ENCODE results near the gene PFN3. TPM values are rescaled to one million over a fixed set of nuclear protein-coding genes. Genes with fewer than 3 reads are reported as not detected.

The PFN3 gene
- polyA plus RNA-seq, 3 donors: 3.1 to 6.2 (median 5.2) TPM

GRCh38 chr5:177440211-177440989 lies 39.9 kb upstream of the PFN3 start:
- DNase-seq: no peak

GRCh38 chr5:177439518-177440053 lies 39.1 kb upstream of the PFN3 start:
- DNase-seq: no peak

- DNase-seq: no peak
Measured at GRCh38 chr5:177438468-177438867, 38.0 kb upstream of the PFN3 start.

GRCh38 chr5:177437623-177438022 lies 37.2 kb upstream of the PFN3 start:
- DNase-seq: no peak

GRCh38 chr5:177435847-177436536 lies 35.5 kb upstream of the PFN3 start:
- DNase-seq: no peak

- no peak for DNase-seq
Measured at GRCh38 chr5:177434942-177435738, 34.7 kb upstream of the PFN3 start.

- DNase-seq: no peak
Measured at GRCh38 chr5:177434437-177434836, 34.0 kb upstream of the PFN3 start.

GRCh38 chr5:177433658-177434217 lies 33.3 kb upstream of the PFN3 start:
- no peak for DNase-seq

GRCh38 chr5:177432839-177433657 lies 32.6 kb upstream of the PFN3 start:
- no peak for DNase-seq

GRCh38 chr5:177432143-177432838 lies 31.8 kb upstream of the PFN3 start:
- no peak for DNase-seq

- no peak for DNase-seq
Measured at GRCh38 chr5:177431317-177432142, 31.1 kb upstream of the PFN3 start.

GRCh38 chr5:177430972-177431316 lies 30.5 kb upstream of the PFN3 start:
- no peak for DNase-seq

- DNase-seq: no peak
Measured at GRCh38 chr5:177430140-177430951, 29.9 kb upstream of the PFN3 start.

- no peak for DNase-seq
Measured at GRCh38 chr5:177429248-177430040, 29.0 kb upstream of the PFN3 start.

GRCh38 chr5:177428574-177429217 lies 28.2 kb upstream of the PFN3 start:
- DNase-seq: no peak

GRCh38 chr5:177427919-177428573 lies 27.6 kb upstream of the PFN3 start:
- no peak for DNase-seq
